GM12892 (cell line): ENCODE measurements around the gene CRYAB.

ENCODE experiments used
- POLR2A ChIP-seq: IDR thresholded peaks from 2 replicates; pipeline ENCODE4 v1.6.1; 2011; ENCODE audit warnings: low read depth, low read length, control low read depth
- TAF1 ChIP-seq: IDR thresholded peaks from 2 replicates; pipeline ENCODE4 v1.6.1; 2011; ENCODE audit warnings: low read depth, mild to moderate bottlenecking, control low read depth, low read length, borderline replicate concordance

- TF ChIP-seq POLR2A, result no peak
- TF ChIP-seq TAF1, result no peak
These were observed 33.2 kb downstream of the CRYAB start for GRCh38 chr11:111878385-111878848.
